HL-60/S4 treated with phorbol 12-myristate 13-acetate at 8.2 ng/mL for 4 days and 3 days (cell line): Measurements from ENCODE around the gene GNAO1.

Experiments used
- in situ Hi-C: fragments of 300-500 bp; cut with MboI; formaldehyde crosslinking; loops from 2 replicates; pipeline ENCODE4 v1.15.0; 2022; ENCODE audit warnings: low sequenced_read_pairs

The GNAO1 gene

GRCh38 chr16:56306690-56307533 is 115.6 kb downstream of the GNAO1 start:
- in situ Hi-C loops = loop anchor here (25.0 kb wide), 1 partner anchor 370 kb away; no protein-coding TSS in a partner anchor

DNA sequence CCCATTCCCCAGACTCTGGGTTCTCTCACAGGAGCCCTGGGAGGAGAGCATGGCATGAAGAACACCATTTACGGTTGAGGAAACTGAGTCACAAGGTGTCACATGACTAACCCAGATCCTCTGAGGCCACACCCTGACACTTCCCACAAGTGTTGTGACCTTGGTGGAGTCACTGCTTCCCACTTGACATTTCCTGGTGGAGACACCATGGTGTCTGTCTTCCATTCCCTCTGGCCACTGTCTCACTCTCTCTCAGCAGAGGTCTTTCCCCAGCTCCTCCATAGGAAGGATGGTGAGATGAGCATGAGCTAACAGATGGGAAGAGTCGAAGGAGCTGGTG is 116.2 kb downstream of the GNAO1 start:
- in situ Hi-C loops = loop anchor here (25.0 kb wide), 1 partner anchor 370 kb away; no protein-coding TSS in a partner anchor

GRCh38 chr16:56309008-56309407 is 117.7 kb downstream of the GNAO1 start:
- in situ Hi-C loops = loop anchor here (25.0 kb wide), 1 partner anchor 372 kb away; no protein-coding TSS in a partner anchor

DNA sequence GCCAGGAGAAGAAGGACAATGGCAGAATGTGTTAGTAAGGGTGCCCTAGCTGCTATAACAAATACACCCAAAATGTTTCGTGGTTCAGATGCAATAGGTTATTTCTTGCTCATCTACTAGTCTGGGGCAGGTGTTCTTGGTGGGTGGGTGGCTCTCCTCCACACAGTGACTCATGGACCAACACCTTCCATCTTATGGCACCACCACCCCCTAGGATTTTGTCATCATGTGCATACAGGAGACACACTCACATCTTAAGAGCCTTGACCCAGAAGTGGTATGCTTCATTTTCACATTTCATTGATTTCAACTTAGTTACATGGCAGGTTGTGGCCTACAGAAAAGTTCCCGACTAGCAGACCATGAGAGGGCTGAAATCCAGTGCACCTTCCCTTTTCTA is 119.4 kb downstream of the GNAO1 start:
- in situ Hi-C loops = loop anchor here (25.0 kb wide), 1 partner anchor 373 kb away; no protein-coding TSS in a partner anchor

DNA sequence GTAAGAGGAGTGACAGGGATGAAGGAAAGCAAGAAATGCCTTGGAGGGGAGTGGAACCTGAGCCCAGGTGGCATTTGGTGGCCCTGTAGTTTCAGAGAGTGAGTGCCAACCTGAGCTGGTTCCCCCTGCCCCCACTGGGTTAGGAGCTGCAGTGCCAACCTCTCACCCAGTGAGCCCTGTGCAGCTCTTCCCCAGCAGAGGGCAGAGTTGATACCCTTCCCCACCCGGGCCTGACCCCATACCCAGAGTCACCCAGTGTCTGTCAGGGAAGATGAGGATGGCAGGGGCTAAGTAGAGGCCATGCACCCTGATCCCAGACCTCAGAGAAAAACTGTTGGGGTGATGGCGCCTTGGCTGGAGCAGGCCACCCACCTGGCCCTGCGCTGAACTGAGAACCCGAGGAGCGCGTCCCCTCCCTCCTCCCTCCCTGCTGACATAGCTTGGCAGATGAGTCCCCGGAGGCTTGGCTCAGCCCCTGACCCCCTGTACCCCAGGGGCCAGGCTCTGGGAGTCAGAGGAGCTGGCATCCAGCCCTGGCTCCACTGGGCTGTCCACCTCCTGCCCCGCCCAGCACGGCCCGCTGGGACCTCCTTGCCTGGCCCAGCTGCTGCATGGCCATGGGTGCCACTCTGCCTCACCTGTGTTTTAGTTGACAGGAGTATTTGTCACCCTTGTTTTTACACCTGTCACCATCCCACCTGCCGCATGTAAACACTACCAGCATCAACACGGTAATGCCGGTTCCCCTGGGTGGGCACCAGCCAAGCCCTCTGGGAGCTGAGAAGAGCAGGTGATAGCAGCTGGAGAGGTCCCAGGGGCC is 120.1 kb downstream of the GNAO1 start:
- in situ Hi-C loops = loop anchor here (25.0 kb wide), 1 partner anchor 374 kb away; no protein-coding TSS in a partner anchor

DNA sequence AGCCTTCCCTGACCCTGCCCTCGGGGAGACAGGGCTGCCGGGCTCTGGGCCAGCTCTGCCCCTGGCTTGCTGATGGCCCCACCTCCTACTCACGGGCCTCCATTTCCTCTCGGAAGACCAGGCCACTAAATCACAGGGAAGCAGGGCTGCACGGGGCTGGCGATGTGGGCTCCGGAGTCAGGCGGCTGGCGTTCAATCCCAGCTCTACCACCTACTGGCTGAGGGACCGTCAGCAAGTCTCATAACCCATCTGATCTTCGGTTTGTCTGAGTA is 120.7 kb downstream of the GNAO1 start:
- in situ Hi-C loops = loop anchor here (25.0 kb wide), 1 partner anchor 375 kb away; no protein-coding TSS in a partner anchor

- in situ Hi-C loops = loop anchor here (25.0 kb wide), 1 partner anchor 375 kb away; no protein-coding TSS in a partner anchor
Measured at GRCh38 chr16:56312556-56312955, 121.3 kb downstream of the GNAO1 start.

- in situ Hi-C loops = loop anchor here (25.0 kb wide), 1 partner anchor 377 kb away; no protein-coding TSS in a partner anchor
Measured at GRCh38 chr16:56314244-56314850, 123.1 kb downstream of the GNAO1 start.

- in situ Hi-C loops = loop anchor here (25.0 kb wide), 1 partner anchor 379 kb away; no protein-coding TSS in a partner anchor
Measured at GRCh38 chr16:56315955-56316354, 124.7 kb downstream of the GNAO1 start.

- in situ Hi-C loops = loop anchor here (25.0 kb wide), 1 partner anchor 379 kb away; no protein-coding TSS in a partner anchor
Measured at GRCh38 chr16:56316545-56316944, 125.3 kb downstream of the GNAO1 start.

DNA sequence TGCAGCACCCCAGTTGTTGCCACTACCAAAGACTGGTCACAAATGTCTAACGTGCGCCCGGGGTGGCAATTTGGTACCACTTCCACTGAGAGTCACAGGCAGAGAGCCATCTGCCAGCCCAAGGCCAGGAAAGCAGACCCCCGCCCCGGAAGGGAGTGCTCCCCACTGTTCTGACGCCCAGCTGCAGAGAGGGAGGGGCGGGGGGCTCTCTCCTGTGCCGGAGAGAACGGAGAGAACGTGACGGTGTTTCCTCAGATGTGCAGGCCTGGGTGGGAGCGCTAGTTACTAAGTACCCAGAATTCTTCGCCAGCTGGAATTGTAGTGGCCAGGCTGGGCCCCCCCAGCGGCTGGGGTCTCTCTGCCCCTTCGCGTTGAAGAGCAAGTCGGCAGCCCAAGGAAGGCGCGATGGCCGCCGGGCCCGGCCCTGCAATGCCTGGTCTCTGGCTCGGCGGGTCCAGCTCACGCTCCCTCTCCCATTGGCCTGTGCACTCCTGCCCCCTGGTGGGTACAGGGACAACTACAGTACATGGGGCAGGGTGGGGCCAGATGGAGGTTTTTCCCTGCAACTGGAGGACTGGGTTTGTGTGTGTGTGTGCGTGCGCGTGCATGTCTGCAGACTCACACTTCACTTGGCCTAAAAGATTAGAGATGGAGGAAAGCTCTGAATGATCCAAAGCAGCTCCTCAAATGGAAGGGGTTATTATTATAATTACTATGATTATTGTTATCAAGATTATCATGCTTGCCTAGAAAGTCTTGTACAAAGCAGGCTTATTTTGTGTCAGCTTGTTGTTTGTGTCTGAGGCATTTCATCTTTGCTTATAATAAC is 126.9 kb downstream of the GNAO1 start:
- in situ Hi-C loops = loop anchor here (25.0 kb wide), 1 partner anchor 381 kb away; no protein-coding TSS in a partner anchor

DNA sequence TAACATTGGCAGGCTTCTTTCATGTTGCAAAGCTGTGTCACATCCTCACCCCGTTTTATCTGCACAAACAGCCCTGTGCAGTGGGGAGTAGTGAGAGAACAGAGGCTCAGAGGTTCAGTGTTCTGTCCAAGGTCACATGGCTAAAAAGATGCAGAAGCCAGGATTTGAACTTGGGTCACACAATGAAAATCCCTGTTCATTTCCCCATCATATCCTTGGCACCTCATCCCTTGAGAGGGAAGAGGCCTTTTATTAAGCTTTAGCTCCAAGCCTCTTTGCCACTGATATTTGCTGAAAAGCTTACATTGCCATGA is 127.5 kb downstream of the GNAO1 start:
- in situ Hi-C loops = loop anchor here (25.0 kb wide), 1 partner anchor 381 kb away; no protein-coding TSS in a partner anchor

DNA sequence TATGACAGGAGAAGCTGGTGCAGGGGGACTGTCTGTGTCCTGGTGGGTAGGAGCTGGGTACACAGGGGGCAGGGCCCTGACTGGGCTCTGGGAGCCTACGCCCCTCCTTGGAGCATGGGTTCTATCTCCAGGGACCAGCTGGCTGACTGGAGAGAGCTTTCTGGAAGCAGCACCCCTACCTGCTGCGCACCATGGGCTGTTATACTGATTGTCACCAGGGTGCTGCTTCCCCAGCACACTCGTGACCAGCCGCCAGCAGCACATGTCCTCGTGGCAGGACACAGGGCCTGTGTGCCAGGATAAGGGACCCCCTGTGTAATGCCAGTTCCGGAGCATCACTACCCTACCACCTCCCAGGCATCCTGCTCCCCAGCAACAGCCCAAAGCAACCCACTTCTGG is 128.1 kb downstream of the GNAO1 start:
- in situ Hi-C loops = loop anchor here (25.0 kb wide), 1 partner anchor 382 kb away; no protein-coding TSS in a partner anchor

- in situ Hi-C loops = loop anchor here (25.0 kb wide), 1 partner anchor 383 kb away; no protein-coding TSS in a partner anchor
Measured at GRCh38 chr16:56320056-56320455, 128.8 kb downstream of the GNAO1 start.

- in situ Hi-C loops = loop anchor here (25.0 kb wide), 1 partner anchor 384 kb away; no protein-coding TSS in a partner anchor
Measured at GRCh38 chr16:56320811-56321558, 129.7 kb downstream of the GNAO1 start.

DNA sequence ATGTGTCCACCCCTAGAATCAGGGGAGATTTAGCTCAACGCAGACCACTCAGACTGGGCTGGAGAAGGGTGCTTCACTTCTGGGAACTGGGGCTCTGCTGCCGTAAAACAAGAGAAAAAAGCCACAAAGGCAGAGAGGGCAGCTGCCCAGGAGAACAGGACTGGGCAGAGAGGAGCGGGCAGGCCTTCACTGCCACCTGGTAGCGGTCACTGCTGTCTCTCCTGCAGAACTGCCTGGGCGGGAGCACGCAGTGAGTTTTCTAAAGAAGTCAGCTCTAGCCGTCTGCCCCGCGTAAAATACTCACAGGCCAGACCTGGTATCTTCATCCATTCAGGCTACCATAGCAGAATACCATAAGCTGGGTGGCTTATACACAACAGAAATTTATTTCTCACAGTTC is 130.3 kb downstream of the GNAO1 start:
- in situ Hi-C loops = loop anchor here (25.0 kb wide), 1 partner anchor 384 kb away; no protein-coding TSS in a partner anchor

- in situ Hi-C loops = loop anchor here (25.0 kb wide), 1 partner anchor 387 kb away; no protein-coding TSS in a partner anchor
Measured at GRCh38 chr16:56324406-56324805, 133.1 kb downstream of the GNAO1 start.

DNA sequence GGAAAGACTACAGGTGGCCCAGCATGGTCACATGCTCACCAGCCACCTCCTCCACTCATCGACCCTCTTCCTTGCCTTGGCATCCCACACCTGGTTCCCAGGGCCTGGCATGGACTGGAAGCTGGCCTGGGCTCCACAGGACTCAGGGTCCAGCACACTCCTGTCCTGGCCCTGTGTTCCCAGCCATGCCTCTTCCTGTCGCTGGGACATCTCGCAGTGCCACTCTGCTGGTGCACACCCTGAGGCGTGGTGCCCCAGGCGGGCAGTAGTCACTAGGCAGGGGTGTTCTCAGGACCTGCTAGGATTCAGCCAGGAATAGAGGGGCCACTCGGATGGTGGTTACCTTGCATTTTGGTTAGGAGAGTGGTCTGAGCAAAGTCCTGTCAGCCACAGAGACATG is 134.7 kb downstream of the GNAO1 start:
- in situ Hi-C loops = no loop called here
